SH-SY5Y (cell line): ENCODE results near the gene SLC19A1.

Experiments used
- GATA2 ChIP-seq: IDR thresholded peaks from 2 replicates; pipeline ENCODE4 v1.6.1; 2011; ENCODE audit warnings: mild to moderate bottlenecking, low read depth, low read length
- GATA3 ChIP-seq: IDR thresholded peaks from 2 replicates; pipeline ENCODE4 v1.6.1; 2011; ENCODE audit warnings: low read depth, mild to moderate bottlenecking, low read length, moderate library complexity

DNA sequence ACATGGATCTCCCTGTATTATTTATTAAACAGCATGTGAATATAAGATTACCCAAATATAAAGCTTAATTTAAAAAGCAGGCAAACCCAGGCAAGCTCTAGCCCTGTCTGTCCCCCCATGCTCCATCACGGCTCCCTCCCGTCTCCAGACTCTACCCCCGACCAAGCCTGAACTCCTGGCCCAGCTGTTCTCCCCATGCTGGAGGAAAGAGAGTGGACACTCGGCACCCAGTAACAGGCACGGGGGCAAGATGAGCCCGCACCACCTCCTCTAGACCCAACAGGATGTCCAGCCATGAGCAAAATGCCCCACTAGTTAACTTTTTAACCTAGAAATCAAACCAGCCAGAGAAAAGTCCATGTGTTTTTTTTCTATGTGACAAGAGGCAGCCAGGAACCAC lies 19.3 kb downstream of the SLC19A1 start:
- TF ChIP-seq GATA2: no peak
- no peak for TF ChIP-seq GATA3
